Right hindlimb (tissue), 1 donor: ENCODE measurements around the gene DMXL2.
A peak's percentile ranks its signal among the peaks of the same experiment; 100 is the strongest.
"Not testable (repeated sequence)": the region's sequence is repeated elsewhere in the genome, so short reads cannot be mapped to it uniquely, and the experiment has no call there.

Experiments used
- DNase-seq: peaks from one replicate; pipeline ENCODE4 v3.0.0-alpha.2; 2018

DMXL2 gene, protein sequence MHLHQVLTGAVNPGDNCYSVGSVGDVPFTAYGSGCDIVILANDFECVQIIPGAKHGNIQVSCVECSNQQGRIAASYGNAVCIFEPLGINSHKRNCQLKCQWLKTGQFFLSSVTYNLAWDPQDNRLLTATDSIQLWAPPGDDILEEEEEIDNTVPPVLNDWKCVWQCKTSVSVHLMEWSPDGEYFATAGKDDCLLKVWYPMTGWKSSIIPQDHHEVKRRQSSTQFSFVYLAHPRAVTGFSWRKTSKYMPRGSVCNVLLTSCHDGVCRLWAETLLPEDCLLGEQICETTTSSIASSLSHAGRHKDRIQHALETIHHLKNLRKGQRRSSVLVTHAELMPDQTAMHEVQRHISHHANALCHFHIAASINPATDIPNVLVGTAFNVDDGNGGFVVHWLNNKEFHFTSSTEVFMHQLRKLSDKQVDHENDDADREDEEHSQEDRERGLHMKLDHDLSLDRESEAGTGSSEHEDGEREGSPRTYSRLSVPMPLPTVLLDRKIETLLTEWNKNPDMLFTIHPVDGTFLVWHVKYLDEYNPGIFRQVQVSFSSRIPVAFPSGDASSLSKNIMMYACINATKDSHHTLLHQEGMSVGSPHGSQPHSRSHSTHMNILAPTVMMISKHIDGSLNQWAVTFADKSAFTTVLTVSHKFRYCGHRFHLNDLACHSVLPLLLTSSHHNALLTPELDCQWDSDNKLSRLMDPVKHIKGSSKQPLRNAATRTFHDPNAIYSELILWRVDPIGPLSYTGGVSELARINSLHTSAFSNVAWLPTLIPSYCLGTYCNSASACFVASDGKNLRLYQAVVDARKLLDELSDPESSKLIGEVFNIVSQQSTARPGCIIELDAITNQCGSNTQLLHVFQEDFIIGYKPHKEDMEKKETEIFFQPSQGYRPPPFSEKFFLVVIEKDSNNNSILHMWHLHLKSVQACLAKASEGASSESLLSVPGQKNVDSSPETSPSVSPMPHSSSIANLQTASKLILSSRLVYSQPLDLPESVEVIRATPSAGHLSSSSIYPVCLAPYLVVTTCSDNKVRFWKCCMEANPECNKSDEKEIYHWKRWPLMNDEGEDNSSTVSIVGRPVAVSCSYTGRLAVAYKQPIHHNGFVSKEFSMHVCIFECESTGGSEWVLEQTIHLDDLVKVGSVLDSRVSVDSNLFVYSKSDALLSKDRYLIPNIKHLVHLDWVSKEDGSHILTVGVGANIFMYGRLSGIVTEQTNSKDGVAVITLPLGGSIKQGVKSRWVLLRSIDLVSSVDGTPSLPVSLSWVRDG (N-terminal part only)

DNA sequence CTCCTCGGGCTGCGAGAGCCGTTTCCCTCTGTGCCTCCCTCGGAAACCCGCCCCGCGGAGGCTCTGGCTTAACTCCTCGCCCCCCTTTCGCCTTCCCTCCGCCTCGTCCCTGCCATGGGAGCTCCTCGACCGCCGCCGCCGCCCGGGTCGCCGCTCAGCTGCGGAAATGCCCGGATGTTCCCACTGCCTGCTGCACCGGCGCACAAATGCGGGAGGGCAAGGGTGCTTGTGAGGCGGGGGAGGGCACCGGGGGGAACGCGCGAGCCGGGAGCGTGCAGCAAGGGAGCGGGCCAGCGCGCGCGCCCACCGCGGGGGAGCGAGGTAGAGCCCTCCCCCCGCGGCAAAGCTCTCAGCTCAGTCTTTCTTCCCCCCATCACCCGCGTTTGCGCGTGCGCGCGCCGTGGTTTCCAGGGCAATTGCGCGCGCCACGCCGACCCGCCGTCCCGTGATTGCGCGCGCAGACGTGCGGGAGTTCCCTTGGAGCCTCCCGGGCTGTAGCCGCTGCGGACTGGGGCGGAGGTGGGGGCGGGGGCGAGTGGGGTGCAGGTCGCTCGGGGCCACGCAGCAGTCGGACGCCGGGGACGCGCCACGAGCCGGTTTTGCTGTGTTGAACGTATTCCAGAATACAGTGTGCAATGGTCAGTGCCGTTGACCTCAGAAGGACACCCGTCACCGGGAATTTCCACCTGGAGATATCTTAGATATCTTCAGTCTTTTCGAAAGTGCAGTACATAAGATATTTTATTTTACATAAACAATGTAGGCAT is at the start of gene DMXL2:
Gene DMXL2, minus strand, starts transcription at position 168 of the 767 bp plus-strand sequence. CDS start 226 bp downstream, outside the sequence.
- peak; percentile 93 for DNase-seq

DNA sequence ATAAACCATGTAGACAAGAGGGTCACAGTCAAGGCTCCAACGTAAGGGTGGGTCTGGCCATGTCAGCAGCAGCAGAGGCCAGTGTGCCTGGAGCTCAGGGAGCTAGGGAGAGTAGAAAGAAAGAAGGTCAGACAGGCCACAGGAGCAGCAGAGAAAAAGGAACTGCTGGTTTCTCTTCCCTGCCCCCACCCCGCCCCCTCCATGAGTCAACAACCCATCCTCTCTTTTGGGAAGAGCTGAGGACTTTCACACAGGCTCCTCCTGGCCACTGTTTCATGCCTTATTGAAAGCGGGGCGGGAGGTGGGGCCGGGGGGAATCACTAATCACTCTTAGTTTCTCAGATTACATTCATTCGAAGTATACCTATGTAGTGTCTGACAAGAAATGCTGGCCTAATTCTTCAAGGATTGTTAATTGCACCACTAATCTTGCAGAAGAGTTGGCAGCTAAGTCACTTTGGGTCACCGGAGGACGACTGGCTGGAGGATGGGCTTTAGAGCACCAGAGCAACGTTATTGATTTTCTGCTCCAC is 49.6 kb upstream of the DMXL2 start:
- DNase-seq: no peak

DNA sequence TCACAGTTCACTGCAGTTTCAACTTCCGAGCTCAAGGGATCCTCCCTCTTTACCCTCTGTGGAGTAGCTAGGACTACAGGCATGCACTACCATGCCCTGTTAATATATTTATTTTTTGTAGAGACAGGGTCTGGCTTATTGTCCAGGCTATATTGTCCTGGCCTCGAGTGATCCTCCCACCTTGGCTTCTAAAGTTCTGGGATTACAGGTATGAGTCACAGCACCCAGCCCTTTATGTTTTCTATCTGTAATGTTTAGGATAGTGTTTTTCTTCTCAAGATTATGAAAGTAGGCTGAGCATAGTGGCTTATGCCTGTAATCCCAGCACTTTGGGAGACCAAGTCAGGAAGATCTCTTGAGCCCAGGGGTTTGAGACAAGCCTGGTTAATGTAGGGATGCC is 46.8 kb upstream of the DMXL2 start:
- DNase-seq: no peak

DNA sequence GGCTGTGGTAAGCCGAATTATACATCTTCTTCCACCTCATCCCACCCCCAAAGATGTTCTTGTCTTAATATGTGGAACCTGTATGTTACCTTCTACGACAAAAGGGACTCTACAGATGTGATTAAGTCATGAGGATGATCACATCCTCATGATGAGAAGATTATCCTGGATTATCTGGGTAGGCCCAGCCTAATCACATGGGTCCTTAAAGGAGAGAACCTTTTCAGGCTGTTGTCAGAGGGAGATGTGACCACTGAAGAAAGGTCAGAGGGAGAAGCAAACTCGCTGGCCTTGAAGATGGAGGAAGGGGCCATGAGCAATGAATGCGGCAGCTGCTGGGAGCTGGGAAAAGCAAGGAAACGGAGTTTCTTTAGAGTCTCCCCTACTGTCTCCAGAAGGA is 45.9 kb upstream of the DMXL2 start:
- no peak for DNase-seq

DNA sequence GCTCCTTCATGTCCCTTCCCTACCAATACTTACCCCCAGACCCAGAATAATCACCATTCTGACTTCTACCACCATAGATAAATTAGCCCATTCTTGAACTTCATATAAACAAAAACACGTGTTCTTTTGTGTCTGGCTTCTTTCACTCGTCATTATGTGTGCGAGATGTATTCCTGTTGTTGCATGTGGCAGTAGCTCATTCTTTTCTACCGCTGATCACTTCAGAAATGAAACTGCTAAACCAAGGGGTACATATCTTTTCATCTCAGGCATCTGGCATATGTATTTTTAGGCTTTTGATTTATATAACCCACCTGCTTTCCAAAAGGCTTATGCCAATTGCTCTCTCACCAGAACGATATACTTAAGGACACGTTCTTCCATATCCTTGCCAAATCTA is 44.9 kb upstream of the DMXL2 start:
- DNase-seq: no peak

DNA sequence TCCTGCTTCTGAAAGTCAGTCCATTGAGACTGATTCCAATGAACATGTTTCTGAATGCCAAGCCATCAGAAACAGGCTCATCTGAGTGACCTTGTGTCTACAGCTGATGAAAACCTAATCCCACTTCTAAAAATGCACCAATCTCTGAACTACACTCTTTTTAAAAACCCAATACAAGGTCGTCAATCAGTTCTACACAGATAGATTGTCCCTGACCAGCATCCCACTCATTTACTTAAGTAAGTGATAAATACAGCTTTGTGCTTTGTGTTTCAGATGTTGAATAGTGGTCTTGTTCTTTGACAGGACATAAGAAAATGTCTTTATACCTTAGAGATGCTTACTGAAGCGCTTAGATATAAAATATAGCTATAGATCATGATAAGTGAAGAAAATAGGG is 38.5 kb upstream of the DMXL2 start:
- DNase-seq: no peak

DNA sequence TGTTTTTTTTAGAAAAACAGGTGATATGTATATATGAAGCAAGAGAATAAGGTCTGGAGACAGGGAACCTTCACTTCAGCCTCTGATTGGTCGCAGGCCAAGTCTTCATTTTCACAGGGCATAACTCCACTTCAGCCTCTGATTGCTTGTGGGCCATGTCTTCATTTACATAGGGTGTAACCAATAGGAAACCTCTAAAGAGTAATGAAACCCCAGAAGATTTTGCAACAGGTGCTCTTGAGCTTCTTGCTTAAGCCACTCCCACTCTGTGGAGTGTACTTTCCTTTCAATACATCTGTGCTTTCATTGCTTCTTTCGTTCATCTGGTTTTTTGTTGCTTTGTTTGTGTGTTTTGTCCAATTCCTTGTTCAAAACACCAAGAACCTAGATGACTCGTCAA is 36.1 kb upstream of the DMXL2 start:
- no peak for DNase-seq

DNA sequence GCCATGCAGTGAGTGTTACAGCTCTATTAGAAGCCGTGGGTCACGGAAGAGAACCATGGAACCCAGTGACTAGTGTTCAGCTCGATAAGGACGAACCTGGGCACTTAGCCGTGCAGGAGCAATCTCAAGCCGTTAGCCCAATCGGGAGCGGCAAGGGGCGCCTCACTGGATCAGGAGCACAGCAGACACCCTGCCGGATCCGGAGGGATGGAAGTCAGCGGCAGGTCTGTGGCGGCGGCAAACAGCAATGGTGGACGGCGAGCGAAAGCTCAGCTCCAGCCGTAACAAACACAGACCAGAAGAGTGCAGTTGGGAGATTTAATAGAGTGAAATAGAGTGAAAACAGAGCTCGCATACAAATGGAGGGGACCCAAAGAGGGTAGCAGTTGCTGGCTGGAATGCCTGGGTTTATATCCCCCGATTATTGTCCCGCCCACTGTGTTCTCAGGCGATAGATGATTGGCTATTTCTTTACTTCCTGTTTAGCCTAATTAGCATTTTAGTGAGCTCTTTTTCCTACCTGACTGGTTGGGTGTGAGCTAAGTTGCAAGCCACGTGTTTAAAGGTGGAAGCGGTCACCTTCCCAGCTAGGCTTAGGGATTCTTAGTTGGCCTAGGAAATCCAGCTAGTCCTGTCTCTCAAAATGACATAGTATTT is 33.0 kb upstream of the DMXL2 start:
- DNase-seq: not testable (repeated sequence)

DNA sequence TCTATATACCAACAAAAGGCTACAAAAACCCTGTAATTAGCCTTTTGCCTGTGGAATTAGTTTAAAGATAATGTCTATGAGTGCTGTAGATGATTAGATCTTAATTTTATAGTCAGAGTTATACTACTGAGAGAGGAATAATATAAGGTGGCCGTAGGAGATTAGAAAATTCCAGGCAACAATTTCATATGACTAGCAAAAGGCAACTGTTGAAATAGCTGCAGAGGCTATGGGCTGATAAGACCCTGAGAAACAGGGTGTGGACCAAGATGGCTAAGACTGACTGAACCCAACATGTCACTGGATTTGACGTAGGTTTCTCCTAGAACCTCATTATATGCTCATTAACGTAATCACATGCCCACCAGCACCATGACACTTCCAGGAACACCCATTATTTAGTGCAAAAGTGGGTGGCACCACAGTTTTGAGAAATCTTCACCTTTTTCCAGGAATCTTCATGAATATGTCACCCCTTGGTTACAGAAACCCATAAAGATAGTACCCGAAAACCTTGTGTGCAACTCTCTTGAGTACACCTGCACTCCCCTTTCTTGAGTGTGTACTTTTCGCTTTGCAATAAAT is 29.6 kb upstream of the DMXL2 start:
- no peak for DNase-seq

DNA sequence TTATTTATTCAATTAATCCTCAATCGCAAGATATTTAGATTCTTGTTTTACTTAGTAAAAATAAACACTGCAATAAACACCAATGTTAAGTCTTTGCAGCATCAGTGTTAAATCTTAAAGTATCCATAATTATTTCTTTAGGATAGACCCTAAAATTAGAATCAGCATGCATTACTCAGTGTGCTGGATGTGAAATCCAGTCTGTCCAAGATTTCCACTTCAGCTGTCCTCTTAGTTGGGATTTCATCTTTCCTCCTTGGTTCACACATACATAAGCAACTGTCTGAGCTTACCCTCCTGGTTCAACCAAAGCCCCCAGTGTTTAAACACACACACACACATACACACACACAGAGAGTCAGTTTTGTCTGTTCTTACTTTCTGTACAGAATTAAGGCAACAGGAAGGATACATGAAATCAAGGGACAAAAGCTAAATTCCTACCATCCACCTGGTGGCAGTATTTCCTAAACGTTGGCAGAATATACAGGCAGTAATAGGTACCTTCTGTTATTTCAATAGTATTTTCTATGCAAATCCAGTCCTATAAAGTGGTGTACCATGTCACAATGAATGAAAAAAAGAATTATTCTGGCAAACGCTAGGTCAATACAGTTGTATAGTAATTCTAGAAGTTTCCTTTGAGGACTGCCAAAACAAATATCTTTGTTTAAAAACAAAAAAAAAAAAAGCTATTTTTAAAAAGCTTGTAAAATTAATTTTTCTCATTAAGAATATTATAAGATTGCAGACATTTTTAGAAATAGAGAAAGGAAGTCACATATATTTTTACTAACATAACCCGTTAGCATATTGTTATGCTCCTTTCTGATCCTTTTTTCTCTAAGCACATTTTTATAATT is 27.3 kb upstream of the DMXL2 start:
- peak; percentile 43 for DNase-seq

DNA sequence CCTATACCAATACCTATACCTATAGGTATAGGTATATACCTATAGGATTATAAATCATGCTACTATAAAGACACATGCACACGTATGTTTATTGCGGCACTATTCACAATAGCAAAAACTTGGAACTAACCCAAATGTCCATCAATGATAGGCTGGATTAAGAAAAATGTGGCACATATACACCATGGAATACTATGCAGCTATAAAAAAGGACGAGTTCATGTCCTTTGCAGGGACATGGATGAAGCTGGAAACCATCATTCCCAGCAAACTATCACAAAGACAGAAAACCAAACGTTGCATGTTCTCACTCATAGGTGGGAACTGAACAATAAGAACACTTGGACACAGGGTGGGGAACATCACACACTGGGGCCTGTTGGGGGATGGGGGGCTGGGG is 26.1 kb upstream of the DMXL2 start:
- DNase-seq: not testable (repeated sequence)

DNA sequence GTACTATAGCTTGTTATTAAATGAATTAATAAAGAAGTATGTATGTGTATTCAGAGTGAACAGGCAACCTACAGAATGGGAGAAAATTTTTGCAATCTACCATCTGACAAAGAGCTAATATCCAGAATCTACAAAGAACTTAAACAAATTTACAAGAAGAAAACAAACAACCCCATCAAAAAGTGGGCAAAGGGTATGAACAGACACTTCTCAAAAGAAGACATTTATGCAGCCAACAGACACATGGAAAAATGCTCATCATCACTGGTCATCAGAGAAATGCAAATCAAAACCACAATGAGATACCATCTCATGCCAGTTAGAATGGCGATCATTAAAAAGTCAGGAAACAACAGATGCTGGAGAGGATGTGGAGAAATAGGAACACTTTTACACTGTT is 25.5 kb upstream of the DMXL2 start:
- DNase-seq: not testable (repeated sequence)

DNA sequence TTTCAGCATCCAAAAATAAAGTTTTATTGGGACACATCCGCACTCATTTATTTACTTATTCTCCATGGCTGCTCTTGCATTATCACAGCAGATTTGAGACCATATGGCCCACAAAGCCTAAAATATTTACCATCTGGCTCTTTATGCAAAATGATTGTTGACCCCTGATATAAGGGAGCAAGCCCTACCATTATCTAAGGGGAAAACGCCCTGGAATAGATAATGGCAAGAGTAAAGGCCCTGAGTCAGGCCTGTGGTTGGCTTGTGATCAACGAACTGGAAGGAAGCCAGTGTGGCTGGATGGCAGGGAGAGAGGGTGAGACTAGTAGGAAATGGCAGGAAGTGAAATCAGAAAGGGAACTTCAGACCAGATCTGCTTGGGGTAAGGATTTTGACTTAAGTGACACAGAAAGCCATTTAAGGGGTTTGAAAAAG is 24.6 kb upstream of the DMXL2 start:
- DNase-seq: peak; percentile 30

DNA sequence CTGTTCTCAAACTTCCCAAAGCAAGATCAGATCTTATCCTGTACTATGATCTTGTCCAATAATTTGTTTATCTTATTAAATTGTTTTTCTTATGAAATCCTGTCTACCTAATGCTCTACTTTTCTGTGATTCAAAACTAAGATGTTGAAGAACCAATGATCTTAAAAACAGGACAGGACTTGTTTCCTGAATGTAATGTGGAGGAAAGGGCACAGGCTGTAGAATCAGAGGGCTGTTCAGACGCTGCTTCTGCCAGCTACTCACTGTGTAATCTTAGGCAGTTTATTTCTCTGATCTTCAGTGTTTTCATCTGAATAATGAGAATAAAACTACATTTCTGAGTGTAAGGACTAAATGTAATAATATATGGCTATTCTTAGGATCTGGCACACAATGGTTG is 20.1 kb upstream of the DMXL2 start:
- DNase-seq: no peak

DNA sequence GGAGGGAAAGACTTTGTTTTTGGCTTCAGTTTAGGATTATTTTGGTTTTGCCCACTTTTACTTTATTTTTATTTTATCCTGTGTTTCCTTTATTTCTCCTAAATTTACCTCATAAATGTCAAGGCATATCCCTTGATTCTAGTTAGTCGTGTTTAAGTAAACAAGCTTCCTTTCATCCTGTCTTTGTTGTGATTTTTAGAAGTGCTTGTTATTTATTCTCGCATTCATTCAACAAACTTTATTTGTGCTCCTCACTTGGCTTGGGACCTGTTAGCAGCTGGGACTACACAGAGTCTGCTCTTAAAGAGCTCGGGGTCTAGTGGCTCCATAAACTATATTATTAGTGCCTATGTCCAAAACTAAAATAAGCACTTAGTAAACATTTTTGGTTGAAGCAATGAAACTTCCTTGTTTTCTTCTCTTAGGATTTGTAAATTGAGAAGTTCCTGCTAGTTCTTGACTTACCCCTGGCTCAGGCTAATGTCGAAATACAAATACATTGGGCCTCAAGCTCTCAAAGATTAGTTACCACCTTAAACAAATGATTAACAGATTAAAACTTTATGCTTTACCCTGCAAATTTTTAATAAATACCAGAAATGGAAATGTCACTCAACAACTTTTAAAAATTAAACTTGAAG is 19.0 kb upstream of the DMXL2 start:
- DNase-seq: no peak

DNA sequence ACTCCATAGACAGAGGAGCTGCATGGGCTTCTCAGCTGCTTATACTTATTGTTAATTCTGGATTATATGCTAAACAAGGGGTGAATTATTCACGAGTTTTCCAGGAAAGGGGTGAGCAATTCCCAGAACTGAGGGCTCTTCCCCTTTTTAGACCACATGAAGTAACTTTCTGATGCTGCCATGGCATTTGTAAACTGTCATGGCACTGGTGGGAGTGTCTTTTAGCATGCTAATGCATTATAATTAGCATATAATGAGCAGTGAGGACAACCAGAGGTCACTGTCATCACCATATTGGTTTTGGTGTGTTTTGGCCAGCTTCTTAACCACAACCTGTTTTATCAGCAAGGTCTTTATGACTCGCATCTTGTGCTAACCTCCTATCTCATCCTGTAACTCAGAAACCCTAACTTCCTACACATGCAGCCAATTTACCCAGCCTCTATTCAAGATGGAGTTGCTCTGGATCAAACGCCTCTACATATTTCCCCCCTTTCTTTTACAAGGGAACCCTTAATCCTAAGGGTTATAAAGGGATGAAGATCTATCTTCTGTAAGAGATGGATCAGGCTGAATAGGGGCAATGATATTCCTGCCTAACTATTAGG is 12.1 kb upstream of the DMXL2 start:
- DNase-seq: no peak

DNA sequence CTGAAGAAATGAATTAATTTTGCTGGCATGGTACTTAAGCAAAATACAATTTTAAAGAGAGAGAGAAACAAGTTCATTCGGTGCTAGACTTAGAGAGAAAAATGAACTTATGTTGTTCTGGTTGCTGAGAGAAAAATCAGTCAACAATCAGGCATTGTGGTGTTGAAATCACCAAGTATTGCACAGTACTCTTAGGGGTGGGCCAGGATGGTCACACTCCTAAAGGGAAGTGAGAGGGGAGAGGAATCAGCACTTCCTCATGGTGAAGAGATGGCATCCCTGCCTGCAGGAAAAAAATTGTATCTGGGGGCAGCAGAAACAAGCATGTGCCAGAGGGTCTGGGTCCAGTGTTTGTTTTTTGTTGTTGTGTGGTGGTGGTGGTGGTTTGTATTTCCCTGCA is 7.0 kb upstream of the DMXL2 start:
- DNase-seq: no peak

DNA sequence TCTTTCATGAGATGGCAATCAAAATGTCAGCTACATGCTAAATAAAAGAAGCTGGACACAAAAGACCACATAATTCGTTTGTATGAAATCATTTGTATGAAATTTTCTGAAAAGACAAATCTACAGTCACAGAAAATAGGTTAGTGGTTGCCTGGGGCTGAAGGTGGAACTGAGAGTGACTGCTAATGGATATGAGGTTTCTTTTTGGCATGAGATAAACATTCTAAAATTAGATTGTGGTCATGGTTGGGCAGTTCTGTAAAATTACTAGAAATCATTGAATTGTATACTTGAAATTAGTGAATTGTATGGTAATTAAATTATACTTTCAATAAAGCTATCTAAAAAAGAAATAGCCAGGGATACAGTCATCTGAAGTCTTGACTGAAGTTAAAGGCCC is 2.7 kb upstream of the DMXL2 start:
- DNase-seq: no peak

DNA sequence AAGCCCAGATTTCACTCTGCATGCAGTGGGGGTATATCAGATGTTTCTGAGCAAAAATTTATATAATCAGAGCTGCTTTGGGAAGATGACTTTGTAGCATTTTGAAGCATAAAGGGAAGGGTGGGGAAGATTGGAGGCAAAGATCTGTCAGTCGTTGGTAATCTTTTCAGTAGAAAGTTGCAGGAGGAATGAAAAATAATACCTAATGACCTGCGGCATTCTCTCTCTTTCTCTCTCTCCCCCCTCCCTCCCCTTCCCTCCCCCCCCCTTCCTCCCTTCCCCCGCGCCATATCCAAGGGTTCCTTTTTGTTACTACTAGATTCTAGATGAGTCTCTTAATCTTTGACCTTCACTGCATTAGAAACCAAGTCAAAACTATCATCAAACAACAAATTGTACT is 1.5 kb upstream of the DMXL2 start:
- DNase-seq: no peak
